Measurements from ENCODE around the gene PTDSS2.
A peak's percentile ranks its signal among the peaks of the same experiment; 100 is the strongest.

Gene PTDSS2

DNA sequence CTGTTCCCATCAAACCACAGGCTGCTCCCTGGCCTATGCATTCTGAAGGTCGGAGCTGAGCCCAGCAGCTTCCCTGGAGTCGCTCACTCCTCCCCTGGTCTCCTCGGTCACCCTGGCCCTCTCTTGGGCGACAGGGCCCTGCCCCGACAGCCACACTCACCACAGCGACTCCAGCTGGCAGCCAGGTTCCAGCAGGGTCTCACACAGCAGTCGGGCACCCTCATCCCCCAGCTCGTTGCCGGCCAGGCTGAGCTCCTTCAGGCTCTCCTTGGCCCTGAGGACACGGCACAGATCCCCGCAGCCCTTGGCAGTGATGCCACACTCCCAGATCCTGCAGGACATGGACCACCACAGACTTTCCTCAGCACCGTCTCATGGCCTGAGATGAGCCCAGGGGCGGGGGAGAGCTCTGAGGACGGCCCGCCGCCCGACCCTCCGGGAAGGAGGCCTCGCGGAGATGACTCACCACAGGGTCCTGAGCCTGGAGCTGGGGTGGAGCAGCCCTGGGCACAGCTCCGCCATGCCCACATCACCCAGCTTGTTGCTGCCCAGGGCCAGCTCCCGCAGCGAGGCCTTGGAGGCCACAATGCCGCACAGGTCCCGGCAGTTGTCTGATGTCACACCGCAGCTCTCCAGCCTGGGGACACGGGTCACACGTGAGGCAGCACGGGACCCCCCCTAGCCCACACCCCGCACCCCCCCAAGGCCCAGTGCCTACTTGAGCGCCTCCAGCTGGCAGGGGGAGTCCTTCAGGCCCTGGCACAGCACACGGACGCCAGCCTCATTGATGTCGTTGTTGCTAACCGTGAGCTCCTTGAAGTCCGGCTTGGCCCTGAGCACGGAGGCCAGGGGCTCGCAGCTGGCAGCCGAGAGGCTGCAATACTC is 48.5 kb downstream of the PTDSS2 start:
- Histone ChIP-seq H3K9me3 (ENCODE audit: control insufficient read depth, insufficient read depth, low read length) (peaks cover 9% of the 10 kb centered on the region), H3K27me3 (ENCODE audit: control insufficient read depth, insufficient read depth, low read length) (no peaks in the 10 kb centered on the region), H3K4me1 (ENCODE audit: control insufficient read depth, insufficient read depth, low read length) (no peaks in the 10 kb centered on the region), H3K27ac (ENCODE audit: low read depth, low read length) (no peak overlapping the region), H3K36me3 (ENCODE audit: control insufficient read depth, insufficient read depth, low read length) (peaks cover 65% of the 10 kb centered on the region), H3K9ac (ENCODE audit: low read depth, low read length) (no peak overlapping the region), H3K4me3 (ENCODE audit: low read depth, low read length) (no peak overlapping the region)

DNA sequence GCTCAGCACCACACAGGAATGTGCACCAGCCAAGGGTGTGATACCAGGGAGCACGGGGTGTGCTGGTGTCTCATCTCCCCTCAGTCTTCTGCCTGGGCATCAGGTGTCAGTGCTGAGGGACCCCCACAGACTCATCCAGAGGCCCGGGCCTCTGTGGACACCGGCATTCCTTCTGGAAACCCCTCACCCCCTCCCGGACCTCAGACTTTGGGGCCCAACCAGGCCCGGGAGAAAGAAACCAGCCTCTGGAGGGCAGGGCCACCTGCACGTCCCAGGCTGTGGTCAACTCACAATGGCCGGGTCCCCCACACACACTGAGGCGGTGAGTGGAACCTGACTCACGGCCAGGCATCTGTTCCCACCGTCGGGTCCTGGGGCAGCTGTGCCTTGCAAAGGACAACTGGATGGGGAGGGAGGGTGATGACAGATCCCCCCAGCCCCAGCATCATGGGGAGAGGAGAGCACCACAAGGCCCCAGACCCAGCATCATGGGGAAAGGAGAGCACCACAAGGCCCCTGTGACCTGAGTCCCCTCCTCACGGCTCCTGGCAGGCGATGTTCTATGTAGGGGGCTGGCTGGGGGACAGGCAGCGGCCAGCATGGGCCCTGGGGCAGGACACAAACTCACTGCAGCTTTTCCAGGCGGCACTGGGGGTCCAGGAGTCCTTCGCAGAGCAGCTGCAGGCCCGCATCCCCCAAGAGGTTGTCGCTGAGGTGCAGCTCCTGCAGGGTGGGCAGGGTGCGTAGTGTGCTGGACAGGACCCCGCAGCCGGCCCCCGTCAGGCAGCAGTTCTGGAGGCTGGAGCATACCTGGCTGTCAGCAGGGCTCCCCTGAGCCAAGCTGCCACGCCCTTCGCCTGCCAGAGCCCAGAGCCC is 49.4 kb downstream of the PTDSS2 start:
- Histone ChIP-seq H3K36me3 (ENCODE audit: control insufficient read depth, insufficient read depth, low read length) (peaks cover 62% of the 10 kb centered on the region), H3K4me3 (ENCODE audit: low read depth, low read length) (no peak overlapping the region), H3K9ac (ENCODE audit: low read depth, low read length) (no peak overlapping the region), H3K9me3 (ENCODE audit: control insufficient read depth, insufficient read depth, low read length) (peaks cover 9% of the 10 kb centered on the region), H3K27ac (ENCODE audit: low read depth, low read length) (no peak overlapping the region), H3K4me1 (ENCODE audit: control insufficient read depth, insufficient read depth, low read length) (no peaks in the 10 kb centered on the region), H3K27me3 (ENCODE audit: control insufficient read depth, insufficient read depth, low read length) (no peaks in the 10 kb centered on the region)

DNA sequence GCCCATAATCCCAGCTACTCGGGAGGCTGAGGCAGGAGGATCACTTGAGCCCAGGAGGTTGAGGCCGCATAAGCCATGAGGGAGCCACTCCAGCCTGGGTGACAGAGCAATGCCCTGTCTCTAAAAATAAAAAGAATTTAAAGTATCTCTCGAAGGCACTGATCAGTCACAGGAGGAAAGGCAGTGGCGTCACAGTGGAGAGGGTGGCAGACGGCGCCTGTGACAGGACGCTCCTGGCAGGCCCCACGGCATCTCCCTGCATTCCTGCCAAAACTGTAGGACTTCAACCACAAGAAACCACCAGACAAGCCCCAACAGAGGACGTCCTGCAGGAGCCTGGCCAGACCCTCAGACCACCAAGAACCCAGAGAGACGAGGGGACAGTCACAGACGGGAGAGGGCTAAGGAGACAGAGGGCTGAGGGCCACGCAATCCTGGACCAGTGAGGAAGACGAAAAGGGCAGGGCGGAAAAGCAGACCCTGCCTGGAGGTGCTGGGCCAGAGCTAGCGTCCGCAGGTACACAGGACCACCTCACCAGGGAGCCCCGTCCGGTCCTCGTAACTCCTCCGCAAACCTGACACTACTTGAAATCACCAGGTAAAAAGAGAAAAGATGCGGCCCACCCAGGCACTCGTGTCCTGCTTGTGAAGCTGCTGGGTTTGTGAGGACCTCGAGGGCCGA is 51.1 kb downstream of the PTDSS2 start:
- Histone ChIP-seq H3K27me3 (ENCODE audit: control insufficient read depth, insufficient read depth, low read length) (no peaks in the 10 kb centered on the region), H3K27ac (ENCODE audit: low read depth, low read length) (no peak overlapping the region), H3K36me3 (ENCODE audit: control insufficient read depth, insufficient read depth, low read length) (peaks cover 49% of the 10 kb centered on the region), H3K4me1 (ENCODE audit: control insufficient read depth, insufficient read depth, low read length) (peaks cover 8% of the 10 kb centered on the region), H3K4me3 (ENCODE audit: low read depth, low read length) (no peak overlapping the region), H3K9ac (ENCODE audit: low read depth, low read length) (no peak overlapping the region), H3K9me3 (ENCODE audit: control insufficient read depth, insufficient read depth, low read length) (peaks cover 9% of the 10 kb centered on the region)

DNA sequence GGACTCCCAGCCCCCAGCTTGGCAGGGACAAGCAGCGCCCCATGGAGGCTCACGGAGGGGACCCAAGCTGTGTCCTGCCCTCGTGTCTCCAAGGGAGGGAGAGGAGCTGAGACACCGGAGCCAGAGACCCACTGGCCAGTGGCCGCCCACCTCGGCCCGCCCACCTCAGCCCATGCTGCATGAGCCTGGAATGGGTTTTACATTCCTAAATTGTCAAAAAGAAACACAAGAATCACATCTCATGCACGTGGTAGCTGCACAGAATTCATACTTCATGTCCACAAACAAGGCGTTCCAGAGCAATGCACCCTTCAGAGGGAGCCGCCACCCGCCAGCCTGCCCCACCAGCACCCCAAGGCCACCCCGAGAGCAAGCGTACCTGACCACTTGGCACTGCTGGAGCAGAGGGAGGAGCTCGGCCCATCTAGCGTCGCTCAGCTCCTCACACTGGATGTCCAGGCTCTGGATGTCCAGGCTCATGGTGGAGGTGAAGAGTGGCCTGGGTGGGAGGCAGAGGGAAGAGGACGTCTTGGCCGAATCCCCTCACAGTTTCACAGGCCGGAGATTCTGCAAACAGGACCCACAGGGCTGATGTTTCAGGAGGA is 51.7 kb downstream of the PTDSS2 start:
- H3K27ac ChIP-seq (ENCODE audit: low read depth, low read length): no peak overlapping the region
- peaks cover 8% of the 10 kb centered on the region for H3K4me1 ChIP-seq (ENCODE audit: control insufficient read depth, insufficient read depth, low read length)
- H3K27me3 ChIP-seq (ENCODE audit: control insufficient read depth, insufficient read depth, low read length): no peaks in the 10 kb centered on the region
- peaks cover 9% of the 10 kb centered on the region for H3K9me3 ChIP-seq (ENCODE audit: control insufficient read depth, insufficient read depth, low read length)
- no peak overlapping the region for H3K4me3 ChIP-seq (ENCODE audit: low read depth, low read length)
- H3K9ac ChIP-seq (ENCODE audit: low read depth, low read length): no peak overlapping the region
- H3K36me3 ChIP-seq (ENCODE audit: control insufficient read depth, insufficient read depth, low read length): peaks cover 45% of the 10 kb centered on the region

DNA sequence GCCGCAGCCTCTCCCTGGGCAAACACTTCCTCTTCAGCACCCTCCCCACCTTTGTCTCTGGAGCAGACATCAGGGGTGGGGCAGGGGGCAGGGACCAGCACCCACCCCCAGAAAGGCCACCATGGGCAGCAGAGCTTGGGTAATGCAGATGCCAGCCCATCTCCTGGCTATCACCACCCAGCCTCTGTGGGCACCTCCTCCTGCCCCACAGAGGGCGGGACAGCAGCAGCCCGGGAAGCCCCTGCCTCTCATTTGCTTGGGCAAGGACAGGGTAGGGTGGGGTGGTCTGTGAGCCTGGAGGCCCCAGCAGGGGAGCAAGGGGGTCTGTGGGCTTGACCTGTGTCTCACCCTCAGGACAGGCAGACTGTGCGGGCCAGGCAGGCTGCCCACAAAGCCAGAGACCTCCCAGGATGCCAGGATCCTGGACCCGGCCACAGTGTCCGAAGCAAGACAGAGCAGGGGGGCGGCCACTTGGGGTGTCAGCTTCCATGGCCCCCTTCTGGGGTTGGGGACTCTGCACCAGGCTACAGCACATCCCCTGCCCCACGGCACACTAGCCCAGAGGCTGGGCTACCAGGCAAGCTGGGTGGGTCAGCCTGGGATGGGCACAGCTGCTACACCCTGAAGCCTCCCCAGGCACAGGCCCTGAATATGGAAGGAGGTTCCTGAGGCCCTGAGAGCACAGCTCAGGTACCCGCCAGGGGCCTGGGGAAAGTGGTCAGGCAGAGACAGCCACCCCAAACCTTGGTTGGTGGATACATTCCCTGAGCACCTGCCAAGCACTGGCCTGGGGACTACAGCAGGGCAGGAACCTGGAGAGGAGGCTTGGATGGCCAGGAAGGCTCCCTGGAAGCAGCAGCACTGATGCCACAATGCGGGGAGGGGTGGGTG is 52.5 kb downstream of the PTDSS2 start:
- H3K4me1 ChIP-seq (ENCODE audit: control insufficient read depth, insufficient read depth, low read length): peaks cover 8% of the 10 kb centered on the region
- H3K36me3 ChIP-seq (ENCODE audit: control insufficient read depth, insufficient read depth, low read length): peaks cover 37% of the 10 kb centered on the region
- no peak overlapping the region for H3K9ac ChIP-seq (ENCODE audit: low read depth, low read length)

DNA sequence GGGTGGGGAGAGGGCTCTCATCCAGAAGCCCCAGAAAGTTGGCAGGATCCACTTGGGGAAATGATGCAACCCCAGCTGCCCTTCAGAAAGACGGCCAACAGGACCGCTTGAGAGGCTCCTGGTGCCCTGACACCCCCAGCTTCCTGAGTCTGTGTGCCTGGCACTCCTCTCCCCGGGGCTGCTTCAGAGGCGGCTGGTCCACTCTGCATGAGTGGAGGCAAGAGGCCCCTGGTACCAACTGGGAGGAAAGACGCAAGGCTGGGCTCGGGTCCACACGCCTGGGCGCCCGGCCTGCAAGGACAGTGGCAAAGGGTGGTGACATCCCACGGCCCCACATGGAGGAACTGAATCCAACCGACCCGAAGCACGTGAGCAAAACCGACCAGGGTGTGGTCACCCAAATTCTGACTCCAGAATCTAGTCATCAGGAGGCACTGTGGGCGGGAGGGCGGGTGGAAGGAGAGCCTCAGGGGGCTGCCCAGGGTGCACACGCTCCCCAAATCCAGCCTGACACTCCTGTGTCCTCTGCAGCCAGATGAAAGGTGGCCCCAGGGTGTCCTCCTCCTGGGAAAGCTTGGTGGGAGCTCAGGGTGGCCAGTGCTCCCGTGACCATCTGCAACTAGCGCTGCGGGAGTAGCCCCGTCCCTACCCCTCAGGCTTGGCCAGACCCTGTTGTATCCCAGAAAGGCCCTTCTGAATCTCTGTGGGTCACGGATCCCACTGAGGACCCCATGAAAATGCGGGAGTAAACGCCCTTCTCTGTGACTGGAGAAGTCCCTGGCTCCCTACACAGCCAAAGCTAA is 53.3 kb downstream of the PTDSS2 start:
- H3K27ac ChIP-seq (ENCODE audit: low read depth, low read length): no peak overlapping the region
- H3K9ac ChIP-seq (ENCODE audit: low read depth, low read length): no peak overlapping the region
- H3K36me3 ChIP-seq (ENCODE audit: control insufficient read depth, insufficient read depth, low read length): peaks cover 29% of the 10 kb centered on the region
- no peaks in the 10 kb centered on the region for H3K9me3 ChIP-seq (ENCODE audit: control insufficient read depth, insufficient read depth, low read length)
- H3K27me3 ChIP-seq (ENCODE audit: control insufficient read depth, insufficient read depth, low read length): no peaks in the 10 kb centered on the region
- H3K4me3 ChIP-seq (ENCODE audit: low read depth, low read length): 0 out of 2 replicates have a peak overlapping the region, but pooled peaks have one; percentile 45
- peaks cover 8% of the 10 kb centered on the region for H3K4me1 ChIP-seq (ENCODE audit: control insufficient read depth, insufficient read depth, low read length)

More for the DNA sequence above, 52.5 kb downstream of the PTDSS2 start:
- Histone ChIP-seq H3K27me3 (ENCODE audit: control insufficient read depth, insufficient read depth, low read length) (no peaks in the 10 kb centered on the region), H3K4me3 (ENCODE audit: low read depth, low read length) (no peak overlapping the region), H3K27ac (ENCODE audit: low read depth, low read length) (no peak overlapping the region), H3K9me3 (ENCODE audit: control insufficient read depth, insufficient read depth, low read length) (peaks cover 3% of the 10 kb centered on the region; the same call in 1 of the 2 replicates)

DNA sequence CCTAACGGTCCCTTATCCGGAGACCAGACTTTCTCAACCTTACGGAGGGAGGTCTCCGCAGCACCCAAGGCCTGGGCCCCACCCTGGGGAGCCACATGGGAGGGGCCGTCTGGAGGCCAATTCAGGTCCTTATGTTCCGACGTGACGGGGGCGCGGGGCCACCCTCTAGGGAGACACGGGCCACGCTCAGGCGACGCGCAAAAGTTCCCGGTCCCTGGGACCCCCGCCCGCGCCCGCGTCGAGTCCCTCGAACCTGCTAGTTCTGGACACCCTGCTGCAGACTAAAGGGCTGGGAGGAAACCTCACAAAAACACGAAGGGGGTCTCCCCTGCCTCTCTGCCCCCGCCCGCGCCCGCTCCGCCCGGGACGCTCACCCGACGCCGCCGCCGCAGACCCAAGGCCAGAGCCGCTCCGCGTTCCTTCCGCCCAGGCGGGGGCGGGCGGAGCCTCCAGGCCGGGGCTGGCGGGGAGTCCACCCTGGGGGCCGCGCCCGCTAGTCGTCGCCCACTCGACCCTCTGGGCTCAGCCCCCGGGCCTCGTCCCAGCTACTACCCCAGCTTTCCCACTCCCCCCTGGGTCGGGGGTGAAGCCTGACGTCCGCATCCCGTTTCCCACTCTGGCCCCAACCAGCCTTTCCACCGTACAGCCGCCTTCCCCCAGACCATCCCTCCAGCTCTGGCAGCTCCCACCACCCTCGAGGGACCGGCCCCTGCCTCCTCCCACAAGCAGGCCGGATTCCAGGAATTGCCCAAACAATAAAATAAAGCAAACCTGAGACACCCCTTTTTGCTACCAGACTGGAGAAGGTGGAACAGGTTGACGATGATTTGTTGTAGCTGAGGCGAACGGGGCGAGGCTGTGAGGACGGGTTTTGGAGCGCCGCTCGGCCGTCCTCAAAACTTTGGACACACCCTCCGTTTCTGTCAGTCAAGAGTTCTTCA is 54.2 kb downstream of the PTDSS2 start:
- Histone ChIP-seq H3K27me3 (ENCODE audit: control insufficient read depth, insufficient read depth, low read length) (no peaks in the 10 kb centered on the region), H3K36me3 (ENCODE audit: control insufficient read depth, insufficient read depth, low read length) (peaks cover 19% of the 10 kb centered on the region), H3K9ac (ENCODE audit: low read depth, low read length) (no peak overlapping the region), H3K4me3 (ENCODE audit: low read depth, low read length) (peak overlapping the region; percentile 45), H3K27ac (ENCODE audit: low read depth, low read length) (no peak overlapping the region), H3K4me1 (ENCODE audit: control insufficient read depth, insufficient read depth, low read length) (peaks cover 8% of the 10 kb centered on the region), H3K9me3 (ENCODE audit: control insufficient read depth, insufficient read depth, low read length) (no peaks in the 10 kb centered on the region)

DNA sequence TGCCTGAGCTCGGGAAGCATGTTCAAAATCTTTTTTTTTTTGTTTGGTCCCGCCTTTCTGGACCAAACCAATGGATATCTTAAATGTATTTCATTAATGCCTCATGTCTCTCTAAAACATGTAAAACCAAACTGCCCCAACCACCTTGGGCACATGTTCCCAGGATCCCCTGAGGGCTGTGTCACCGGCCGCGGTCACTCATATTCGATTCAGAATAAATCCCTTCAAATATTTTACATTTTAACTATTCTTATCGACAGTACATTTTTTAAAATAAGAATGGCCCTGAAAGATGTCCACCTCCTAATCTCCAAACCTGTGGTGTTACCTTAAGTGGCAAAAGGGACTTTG is 54.9 kb downstream of the PTDSS2 start:
- no peak overlapping the region for H3K27ac ChIP-seq (ENCODE audit: low read depth, low read length)
- peaks cover 8% of the 10 kb centered on the region for H3K4me1 ChIP-seq (ENCODE audit: control insufficient read depth, insufficient read depth, low read length)
- peak overlapping the region; percentile 45 for H3K4me3 ChIP-seq (ENCODE audit: low read depth, low read length)
- no peaks in the 10 kb centered on the region for H3K27me3 ChIP-seq (ENCODE audit: control insufficient read depth, insufficient read depth, low read length)
- no peak overlapping the region for H3K9ac ChIP-seq (ENCODE audit: low read depth, low read length)
- no peaks in the 10 kb centered on the region for H3K9me3 ChIP-seq (ENCODE audit: control insufficient read depth, insufficient read depth, low read length)
- H3K36me3 ChIP-seq (ENCODE audit: control insufficient read depth, insufficient read depth, low read length): peaks cover 16% of the 10 kb centered on the region
